ENCODE data around the gene WDR90. TPM values are rescaled to one million over a fixed set of nuclear protein-coding genes. Genes with fewer than 3 reads are reported as not detected.

The WDR90 gene
- total RNA-seq, 1 experiment from 2014 or later: 147 TPM

DNA sequence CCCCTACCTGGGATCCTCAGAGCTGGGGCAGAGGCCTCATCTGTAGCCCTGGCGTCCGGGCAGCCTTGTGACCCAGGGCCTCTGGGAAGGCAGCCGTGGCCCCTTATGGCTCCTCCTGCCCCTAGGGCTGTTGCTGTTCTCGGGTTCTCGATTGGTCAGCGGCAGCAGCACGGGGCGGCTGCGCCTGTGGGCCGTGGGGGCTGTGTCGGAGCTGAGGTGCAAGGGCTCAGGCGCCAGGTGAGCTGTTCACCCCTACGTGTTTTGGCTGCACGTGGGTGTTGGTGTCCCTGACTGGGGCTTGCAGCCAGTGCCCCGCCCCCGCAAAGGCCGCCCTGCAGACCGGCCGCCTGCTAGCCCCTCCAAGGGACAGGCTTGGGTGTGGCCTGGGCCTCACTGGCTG is 12.9 kb downstream of the WDR90 start:
- Histone ChIP-seq H3K27me3 (replicated peaks; ENCODE audit: insufficient read depth, low read depth, low read length, poor library complexity) (no peaks in the 10 kb centered on the region), H3K36me3 (ENCODE audit: insufficient read depth, low read length, poor library complexity, severe bottlenecking) (no peaks in the 10 kb centered on the region), H3K27ac (ENCODE audit: low read depth, low read length, poor library complexity, severe bottlenecking) (no peak overlapping the region), H3K9me3 (ENCODE audit: low read depth, low read length, poor library complexity, severe bottlenecking) (no peaks in the 10 kb centered on the region), H3K4me3 (ENCODE audit: low read depth, low read length, poor library complexity, severe bottlenecking) (no peak overlapping the region), H3K4me1 (ENCODE audit: insufficient read depth, low read length, poor library complexity, severe bottlenecking) (peaks cover 6% of the 10 kb centered on the region)
- intact Hi-C loops (cut with micrococcal nuclease; ENCODE audit: unreplicated experiment): no loop called here
- CTCF ChIA-PET: no interaction called here
- DNase-seq (ENCODE audit: low spot score): no peak
- no TSS peak for BruUV-seq (replicated peaks)
- no peak for TF ChIP-seq EZH2 (IDR thresholded peaks at IDR 0.05; ENCODE audit: borderline replicate concordance, low read depth, low read length, poor library complexity, severe bottlenecking)
- TF ChIP-seq, protein P1, sequence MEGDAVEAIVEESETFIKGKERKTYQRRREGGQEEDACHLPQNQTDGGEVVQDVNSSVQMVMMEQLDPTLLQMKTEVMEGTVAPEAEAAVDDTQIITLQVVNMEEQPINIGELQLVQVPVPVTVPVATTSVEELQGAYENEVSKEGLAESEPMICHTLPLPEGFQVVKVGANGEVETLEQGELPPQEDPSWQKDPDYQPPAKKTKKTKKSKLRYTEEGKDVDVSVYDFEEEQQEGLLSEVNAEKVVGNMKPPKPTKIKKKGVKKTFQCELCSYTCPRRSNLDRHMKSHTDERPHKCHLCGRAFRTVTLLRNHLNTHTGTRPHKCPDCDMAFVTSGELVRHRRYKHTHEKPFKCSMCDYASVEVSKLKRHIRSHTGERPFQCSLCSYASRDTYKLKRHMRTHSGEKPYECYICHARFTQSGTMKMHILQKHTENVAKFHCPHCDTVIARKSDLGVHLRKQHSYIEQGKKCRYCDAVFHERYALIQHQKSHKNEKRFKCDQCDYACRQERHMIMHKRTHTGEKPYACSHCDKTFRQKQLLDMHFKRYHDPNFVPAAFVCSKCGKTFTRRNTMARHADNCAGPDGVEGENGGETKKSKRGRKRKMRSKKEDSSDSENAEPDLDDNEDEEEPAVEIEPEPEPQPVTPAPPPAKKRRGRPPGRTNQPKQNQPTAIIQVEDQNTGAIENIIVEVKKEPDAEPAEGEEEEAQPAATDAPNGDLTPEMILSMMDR (conservative IDR thresholded peaks at IDR 0.05; ENCODE audit: low read depth, low read length): no peak
- POLR2A ChIA-PET (ENCODE audit: low non-redundant PET): no interaction called here

DNA sequence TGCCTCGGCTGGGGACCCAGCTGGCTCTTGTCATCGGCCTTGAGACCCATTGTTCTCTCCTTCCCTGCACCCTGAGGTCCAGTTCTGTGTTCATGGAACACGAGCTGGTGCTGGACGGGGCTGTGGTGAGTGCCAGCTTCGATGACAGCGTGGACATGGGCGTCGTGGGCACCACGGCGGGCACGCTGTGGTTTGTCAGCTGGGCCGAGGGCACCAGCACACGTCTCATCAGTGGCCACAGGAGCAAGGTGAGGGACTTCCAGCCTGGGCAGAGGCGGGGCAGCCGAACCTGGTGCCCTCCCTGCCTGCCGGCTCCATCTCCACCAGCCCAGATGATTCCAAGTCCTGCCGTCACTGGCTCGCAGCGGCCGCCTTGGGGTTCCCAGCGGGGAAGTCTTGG is 13.4 kb downstream of the WDR90 start:
- intact Hi-C loops (cut with micrococcal nuclease; ENCODE audit: unreplicated experiment): no loop called here
- TF ChIP-seq EZH2 (IDR thresholded peaks at IDR 0.05; ENCODE audit: borderline replicate concordance, low read depth, low read length, poor library complexity, severe bottlenecking): no peak
- TF ChIP-seq, protein P1 (conservative IDR thresholded peaks at IDR 0.05; ENCODE audit: low read depth, low read length): no peak
- CTCF ChIA-PET: no interaction called here
- Histone ChIP-seq H3K36me3 (ENCODE audit: insufficient read depth, low read length, poor library complexity, severe bottlenecking) (no peaks in the 10 kb centered on the region), H3K4me1 (ENCODE audit: insufficient read depth, low read length, poor library complexity, severe bottlenecking) (peaks cover 10% of the 10 kb centered on the region), H3K27me3 (replicated peaks; ENCODE audit: insufficient read depth, low read depth, low read length, poor library complexity) (no peaks in the 10 kb centered on the region), H3K9me3 (ENCODE audit: low read depth, low read length, poor library complexity, severe bottlenecking) (no peaks in the 10 kb centered on the region), H3K4me3 (ENCODE audit: low read depth, low read length, poor library complexity, severe bottlenecking) (no peak overlapping the region), H3K27ac (ENCODE audit: low read depth, low read length, poor library complexity, severe bottlenecking) (no peak overlapping the region)
- no TSS peak for BruUV-seq (replicated peaks)
- no peak for DNase-seq (ENCODE audit: low spot score)
- POLR2A ChIA-PET (ENCODE audit: low non-redundant PET): no interaction called here

DNA sequence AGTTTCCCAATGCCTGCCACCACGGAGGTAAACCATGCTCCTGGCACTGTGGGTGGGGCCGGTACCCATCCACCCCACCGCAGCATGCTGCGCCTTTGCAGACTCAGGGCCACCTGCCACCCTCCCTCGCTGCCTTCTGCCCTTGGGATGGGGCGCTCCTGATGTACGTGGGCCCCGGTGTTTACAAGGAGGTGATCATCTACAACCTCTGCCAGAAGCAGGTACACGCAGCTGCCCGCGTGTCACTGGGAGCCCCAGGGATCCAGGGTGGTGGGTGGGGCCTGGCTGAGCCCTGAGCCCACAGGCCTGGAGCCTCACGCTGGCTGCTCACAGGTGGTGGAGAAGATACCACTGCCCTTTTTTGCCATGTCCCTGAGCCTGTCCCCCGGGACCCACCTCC is 17.4 kb downstream of the WDR90 start:
- ChIA-PET POLR2A (ENCODE audit: low non-redundant PET) (no interaction called here), CTCF (no interaction called here)
- Histone ChIP-seq H3K4me1 (ENCODE audit: insufficient read depth, low read length, poor library complexity, severe bottlenecking) (peaks cover 3% of the 10 kb centered on the region), H3K9me3 (ENCODE audit: low read depth, low read length, poor library complexity, severe bottlenecking) (no peaks in the 10 kb centered on the region), H3K27ac (ENCODE audit: low read depth, low read length, poor library complexity, severe bottlenecking) (no peak overlapping the region), H3K36me3 (ENCODE audit: insufficient read depth, low read length, poor library complexity, severe bottlenecking) (peaks cover 25% of the 10 kb centered on the region), H3K27me3 (replicated peaks; ENCODE audit: insufficient read depth, low read depth, low read length, poor library complexity) (no peaks in the 10 kb centered on the region), H3K4me3 (ENCODE audit: low read depth, low read length, poor library complexity, severe bottlenecking) (no peak overlapping the region)
- BruUV-seq (replicated peaks): no TSS peak
- no peak for DNase-seq (ENCODE audit: low spot score)
- TF ChIP-seq EZH2 (IDR thresholded peaks at IDR 0.05; ENCODE audit: borderline replicate concordance, low read depth, low read length, poor library complexity, severe bottlenecking): no peak
- TF ChIP-seq, protein P1 (conservative IDR thresholded peaks at IDR 0.05; ENCODE audit: low read depth, low read length): no peak
- intact Hi-C loops (cut with micrococcal nuclease; ENCODE audit: unreplicated experiment): no loop called here
